HG02943 (cell line): ENCODE data around the gene ZNF264.
"Not testable (repeated sequence)": the region's sequence is repeated elsewhere in the genome, so short reads cannot be mapped to it uniquely, and the experiment has no call there.

Source experiments
- ATAC-seq: cut with Tn5 transposase; IDR thresholded peaks from one replicate; pipeline ENCODE4 v1.9.1; 2021; ENCODE audit warnings: mild to moderate bottlenecking, low read depth, moderate library complexity; ENCODE audit not compliant: unreplicated experiment

Gene ZNF264

DNA sequence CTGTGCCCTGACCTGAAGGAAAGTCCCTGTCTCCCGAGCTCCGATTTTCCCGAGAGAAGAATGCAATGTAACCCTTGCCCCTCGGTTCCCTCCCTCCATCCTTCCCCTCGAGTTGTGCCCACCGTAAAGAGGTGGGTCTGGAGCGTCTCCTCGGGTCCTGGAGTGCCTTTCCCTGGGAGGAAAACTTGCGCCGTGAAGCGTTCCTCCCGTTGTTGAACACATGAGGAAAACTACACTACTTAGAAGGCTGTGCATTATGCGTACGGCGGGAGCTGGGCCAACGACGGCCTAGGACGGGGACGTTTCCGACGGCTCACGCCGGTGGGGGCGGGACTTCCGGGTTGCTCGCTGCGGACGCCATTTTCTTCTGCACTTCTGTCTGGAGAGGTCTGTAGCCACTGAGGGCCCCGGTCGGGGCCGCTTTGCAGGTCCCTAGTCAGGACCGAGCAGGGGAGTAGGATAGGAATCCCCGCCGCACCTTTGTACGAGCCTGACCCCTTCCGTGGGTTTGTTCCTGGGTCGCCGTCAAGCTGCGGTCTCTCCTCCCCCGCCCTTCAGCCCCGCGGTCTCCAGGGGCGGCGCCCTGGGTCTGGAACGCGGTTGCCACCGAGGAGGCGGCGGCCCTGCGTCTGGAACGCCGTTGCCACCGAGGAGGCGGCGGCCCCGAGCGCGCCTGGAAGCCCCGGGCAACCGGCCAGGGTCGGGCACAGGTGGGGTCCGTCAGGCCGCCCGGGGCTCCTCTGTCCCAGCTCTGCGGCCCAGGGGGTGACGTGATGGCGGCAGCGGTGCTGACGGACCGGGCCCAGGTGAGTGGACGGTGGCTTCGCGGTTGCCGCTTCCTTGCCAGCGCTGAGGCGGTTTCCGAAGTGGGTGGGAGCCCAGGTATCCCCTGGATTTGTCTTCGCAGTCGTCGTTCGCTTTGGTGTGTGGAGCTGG is at the start of gene ZNF264:
Gene ZNF264, plus strand, starts transcription at position 360 of the 936 bp plus-strand sequence. Its CDS starts 414 bp downstream, at position 774.
- peak; percentile 92 for ATAC-seq

DNA sequence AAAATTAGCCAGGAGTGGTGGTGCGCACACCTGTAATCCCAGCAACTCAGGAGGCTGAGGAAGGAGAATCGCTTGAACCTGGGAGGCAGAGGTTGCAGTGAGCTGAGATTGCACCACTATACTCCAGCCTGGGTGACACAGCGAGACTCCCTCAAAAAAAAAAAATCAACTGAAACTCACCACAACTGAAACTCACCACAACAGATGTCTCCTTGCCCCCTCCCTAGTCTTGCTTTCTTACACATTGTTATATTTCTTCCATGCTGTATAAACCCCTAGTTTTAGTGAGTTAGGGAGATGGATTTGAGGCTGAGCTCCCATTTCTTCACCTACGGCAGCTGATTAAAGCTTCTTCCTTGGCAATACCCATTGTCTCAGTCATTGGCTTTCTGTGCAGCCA is 49.6 kb upstream of the ZNF264 start:
- no peak for ATAC-seq

DNA sequence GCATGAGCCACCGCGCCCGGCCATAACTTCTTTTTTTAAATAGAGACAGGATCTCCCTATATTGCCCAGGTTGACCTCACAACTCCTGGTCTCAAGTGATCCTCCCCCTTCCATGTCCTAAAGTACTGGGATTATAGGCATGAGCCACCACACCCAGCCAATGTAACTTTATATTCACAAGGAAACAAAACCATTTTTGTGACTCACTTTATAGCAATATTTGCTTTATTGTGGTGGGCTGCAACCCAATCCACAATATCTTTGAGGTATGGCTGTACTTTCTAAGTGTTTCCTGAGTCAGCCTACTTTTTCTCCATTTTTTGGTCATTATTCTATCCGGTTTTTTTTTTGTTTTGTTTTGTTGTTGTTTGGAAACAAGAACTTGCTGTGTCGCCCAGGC is 38.4 kb upstream of the ZNF264 start:
- ATAC-seq: no peak

DNA sequence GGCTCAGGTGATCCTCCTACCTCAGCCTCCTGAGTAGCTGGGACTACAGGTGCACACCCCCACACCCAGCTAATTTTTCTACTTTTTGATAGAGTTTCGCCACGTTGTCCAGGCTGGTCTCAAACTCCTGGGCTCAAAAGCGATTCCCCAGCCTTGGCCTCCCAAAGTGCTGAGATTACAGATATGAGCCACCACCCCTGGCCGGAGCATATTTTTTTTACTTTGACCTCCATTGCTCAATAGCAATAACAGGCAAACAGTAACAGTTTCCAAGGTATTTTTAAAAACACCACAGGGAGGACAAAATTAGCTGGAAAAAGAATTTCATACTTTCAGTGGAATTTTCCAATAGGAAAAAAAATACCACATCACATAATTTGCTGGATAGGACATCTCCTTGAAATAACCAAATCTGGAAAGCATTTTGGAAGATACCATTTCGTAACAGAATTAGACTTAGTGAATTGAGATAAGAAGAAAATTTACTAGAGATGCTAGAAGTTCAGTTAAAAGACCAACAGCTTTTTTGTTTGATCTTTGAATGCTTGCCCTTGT is 29.2 kb upstream of the ZNF264 start:
- ATAC-seq: no peak

DNA sequence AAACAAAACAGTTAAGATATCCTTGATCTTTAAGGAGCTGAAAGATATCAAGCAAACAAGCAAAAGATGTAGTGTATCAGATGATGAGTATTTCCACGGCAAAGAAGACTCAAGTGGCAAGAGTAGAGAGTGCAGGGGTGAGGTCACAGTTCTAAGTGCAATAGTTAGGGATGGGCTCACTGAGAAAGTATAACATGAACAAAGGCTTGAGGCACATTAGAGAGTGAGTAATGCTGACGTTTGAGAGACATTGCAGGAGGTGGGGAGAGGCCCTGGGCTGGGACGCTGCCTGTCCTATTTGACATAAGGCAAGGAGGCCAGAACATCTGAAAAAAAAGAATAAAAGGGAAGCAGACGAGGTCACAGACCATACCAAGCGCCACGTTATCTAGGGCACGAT is 25.5 kb upstream of the ZNF264 start:
- no peak for ATAC-seq

DNA sequence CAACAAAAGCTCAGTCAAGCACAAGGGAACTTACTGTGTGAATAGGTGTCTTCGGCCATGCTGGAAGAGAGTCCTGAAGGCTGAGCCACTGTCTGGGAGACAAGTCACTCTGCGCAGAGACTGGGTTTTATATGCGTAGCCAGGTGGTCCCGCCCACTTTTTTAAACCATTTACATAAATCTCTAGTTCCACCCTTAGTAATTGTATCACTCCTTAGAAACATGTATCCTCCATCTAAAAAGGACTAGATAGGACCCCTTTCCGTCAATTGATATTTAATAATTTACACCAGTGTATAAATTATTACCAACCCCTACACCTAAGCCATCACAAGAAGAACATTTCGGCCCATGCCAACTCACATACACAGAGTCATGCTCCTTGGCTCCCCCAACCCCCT is 23.9 kb upstream of the ZNF264 start, which contains the start of gene DUXA:
Gene DUXA, minus strand, starts transcription at position 101 of the 400 bp plus-strand sequence. Its CDS starts 42 bp downstream, at position 59.
- ATAC-seq: no peak

DNA sequence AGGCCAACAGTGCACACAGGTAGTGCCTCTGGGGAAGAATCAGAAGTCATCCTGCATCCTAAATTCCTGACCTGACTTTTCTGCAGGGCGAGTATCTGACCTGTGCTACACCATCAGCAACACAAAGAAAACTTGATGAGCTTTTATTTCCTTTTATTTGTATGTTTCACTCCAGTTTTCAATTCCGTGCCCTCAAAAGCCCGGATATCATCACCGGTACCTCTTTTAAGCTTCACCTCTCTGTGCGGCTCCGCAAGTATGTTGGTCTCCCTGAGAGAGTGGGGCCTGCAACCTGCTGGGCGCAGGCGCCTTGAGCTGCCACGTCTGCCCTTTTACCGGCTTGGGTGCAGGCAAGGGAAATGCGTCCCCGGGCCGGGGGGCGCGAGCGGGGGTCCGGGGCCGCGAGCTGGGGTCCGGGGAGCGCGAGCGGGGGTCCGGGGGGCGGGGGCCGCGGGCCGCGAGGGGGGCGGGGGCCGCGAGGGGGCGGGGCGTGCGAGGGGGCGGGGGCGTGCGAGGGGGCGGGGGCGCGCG is 19.7 kb upstream of the ZNF264 start:
- no peak for ATAC-seq

DNA sequence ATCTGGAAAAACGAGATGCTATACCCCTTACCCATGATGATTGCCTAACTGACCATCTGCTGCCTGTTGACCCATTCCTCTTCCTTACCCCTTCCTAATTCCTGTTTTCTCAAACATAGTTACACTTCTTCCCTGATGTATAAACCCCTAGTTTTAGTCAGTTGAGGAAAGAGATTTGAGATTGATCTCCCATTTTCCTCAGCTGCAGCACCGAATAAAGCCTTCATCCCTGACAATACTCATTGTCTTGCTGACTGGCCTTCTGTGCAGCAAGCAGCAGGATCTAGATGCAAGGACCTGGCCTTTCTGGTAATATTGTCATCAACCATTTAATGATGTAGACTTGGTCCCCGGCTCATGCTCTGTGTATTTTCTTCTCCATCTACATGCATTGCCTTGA is 999 bp upstream of the ZNF264 start:
- ATAC-seq: no peak

DNA sequence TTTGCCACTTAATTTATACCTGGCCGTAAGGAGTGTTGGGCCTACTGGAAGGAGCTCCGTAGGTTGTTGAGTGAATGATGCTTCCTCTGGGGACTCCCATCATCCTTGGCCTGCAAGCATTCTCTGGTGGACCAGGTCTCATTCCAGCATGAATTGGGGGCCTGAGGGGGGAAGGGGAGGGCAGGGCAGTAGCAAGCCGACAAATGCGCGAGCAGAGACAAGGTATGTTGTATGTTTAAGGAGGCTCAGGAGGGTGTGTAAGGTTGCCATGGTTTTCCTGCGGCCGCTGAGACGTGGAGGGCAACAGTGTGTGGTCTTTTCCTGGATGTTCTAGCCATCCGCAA is 749 bp downstream of the ZNF264 start:
- no peak for ATAC-seq

DNA sequence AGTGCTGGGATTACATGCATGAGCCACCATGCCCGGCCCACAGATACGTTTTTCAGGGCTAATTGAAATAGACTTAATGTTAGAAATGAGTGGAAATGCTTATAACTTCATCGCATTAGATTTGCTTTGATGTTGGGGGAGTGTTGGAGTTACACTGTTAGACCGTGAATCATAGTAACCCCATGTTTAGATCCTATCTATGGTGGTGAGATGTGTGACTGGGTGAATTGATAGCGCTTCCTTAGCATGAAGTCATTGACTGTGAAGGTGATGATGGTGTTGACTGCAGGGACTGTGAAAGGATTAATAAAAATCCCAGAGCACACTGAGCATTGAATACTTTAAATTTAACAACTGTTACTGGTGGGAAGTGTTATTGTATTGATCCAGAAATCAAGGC is 1.7 kb downstream of the ZNF264 start:
- ATAC-seq: no peak

DNA sequence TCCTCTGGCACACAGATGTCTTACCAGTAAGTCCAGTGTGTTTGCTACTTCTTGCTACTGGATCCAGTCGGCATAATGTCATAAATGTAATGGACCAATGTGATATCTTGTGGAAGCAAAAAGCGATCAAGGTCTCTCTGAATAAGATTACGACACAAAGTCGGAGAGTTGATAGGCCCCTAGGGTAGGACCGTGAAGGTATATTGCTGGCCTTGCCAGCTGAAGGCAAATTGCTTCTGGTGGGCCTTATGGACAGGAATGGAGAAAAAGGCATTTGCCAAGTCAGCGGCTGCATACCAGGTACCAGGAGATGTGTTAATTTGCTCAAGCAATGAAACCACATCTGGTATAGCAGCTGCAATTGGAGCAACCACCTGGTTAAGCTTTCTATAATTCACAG is 6.6 kb downstream of the ZNF264 start:
- not testable (repeated sequence) for ATAC-seq

DNA sequence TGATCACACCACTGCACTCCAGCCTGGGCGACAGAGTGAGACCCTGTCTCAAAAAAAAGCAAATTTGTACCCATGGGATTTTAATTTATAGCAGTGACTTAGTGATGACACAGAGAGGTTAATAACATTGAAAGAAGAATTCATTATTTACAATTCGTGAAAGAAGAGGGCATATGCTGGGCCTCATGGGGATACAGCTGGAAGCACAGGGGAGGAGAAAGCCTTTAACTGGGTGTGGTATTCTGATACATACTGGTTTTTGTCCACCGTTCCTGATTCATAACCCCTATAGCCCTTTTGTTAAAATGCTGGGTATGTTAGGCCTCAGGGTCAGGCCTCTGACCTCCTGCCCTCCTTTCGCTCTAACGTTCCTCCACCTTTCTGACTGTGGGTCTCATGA is 10.9 kb downstream of the ZNF264 start:
- no peak for ATAC-seq

DNA sequence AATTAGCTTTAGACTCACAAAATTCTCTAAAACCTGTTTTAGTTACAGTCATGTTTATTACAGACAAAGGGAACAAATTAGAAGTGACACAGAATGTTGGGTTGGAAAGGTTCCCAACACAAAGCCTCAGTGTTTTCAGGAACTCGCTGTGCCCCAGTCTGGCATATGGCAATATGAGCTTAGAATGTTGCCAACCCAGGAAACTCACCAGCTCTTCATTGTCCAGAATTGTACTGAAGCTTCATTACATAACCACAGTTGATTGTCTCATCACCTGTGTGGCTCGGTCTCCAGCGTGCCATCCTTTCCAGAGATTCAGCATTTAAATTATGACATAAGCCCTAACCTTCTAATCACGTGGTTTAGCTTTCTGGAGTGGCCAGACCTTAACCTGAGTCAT is 19.1 kb downstream of the ZNF264 start:
- no peak for ATAC-seq

DNA sequence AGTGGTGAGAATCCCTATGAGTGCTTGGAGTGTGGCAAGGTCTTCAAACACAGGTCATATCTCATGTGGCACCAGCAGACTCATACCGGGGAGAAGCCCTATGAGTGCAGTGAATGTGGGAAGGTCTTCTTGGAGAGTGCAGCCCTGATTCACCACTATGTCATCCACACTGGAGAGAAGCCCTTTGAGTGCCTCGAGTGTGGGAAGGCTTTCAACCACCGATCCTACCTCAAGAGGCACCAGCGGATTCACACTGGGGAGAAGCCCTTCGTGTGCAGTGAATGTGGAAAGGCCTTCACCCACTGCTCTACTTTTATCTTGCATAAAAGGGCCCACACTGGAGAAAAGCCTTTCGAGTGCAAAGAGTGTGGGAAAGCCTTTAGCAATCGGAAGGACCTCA is 20.8 kb downstream of the ZNF264 start:
- ATAC-seq: no peak

DNA sequence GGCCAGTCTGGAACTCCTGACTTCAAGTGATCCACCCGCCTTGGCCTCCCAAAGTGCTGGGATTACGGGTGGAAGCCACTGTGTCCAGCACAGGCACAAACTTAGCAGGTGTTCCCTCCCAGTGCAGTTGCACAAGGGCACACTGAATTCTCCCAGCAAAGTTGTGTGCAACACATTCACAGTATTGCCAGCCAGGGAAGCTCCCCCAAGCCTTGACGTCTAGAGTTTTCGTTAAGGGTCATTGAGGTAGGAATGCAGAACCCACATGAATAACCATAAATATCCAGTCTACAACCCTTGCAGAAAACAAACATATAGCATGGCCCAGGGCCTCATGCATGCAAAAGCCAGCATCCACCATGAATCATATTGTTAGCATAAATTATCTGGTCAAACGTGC is 36.2 kb downstream of the ZNF264 start:
- no peak for ATAC-seq

DNA sequence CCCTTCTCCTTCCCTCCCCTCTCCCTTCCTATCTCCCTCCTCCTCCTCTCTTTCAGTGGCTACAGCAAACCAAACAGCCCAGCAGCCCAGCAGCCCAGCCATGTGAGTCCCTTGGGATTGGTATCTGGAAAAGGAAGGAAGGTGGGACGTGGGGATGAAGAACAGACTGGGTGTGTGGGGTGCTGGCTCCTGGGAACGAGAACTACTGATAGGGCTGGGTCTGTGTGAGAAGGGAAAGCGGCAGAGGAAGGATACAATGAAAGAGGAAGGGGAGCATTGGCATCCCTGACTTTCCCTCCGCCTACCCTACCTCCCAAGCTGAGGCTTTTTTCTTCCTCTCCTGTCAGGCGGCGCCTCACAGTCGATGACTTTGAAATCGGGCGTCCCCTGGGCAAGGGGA is 40.4 kb downstream of the ZNF264 start:
- ATAC-seq: no peak

DNA sequence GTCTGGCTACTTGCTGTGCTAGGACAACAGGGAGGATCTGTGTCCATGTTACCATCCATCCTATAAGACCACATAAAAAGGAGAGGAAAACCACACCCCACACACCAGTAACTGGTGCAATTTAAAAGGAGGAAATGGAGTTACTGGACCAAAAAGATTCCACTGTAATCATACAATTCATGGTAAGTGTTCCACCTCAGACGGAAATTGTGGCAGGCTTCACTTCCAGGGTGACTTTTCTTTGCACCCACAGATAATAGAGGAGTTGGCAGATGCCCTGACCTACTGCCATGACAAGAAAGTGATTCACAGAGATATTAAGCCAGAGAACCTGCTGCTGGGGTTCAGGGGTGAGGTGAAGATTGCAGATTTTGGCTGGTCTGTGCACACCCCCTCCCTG is 41.9 kb downstream of the ZNF264 start:
- no peak for ATAC-seq

DNA sequence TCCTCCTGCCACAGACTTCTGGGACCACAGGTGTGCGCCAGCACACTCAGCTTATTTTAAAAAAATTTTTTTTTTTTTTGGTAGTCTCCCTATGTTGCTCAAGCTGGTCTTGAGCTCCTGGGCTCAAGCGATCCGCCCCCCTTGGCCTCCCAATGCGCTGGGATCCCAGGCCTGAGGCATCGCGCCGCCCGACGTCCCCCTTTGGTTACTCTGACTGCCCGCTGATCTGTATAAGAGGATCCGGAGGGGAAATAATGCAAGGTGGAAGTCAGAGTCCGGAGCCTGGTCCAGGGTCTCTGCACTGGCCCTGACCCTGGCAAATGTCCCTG is 48.6 kb downstream of the ZNF264 start:
- no peak for ATAC-seq

DNA sequence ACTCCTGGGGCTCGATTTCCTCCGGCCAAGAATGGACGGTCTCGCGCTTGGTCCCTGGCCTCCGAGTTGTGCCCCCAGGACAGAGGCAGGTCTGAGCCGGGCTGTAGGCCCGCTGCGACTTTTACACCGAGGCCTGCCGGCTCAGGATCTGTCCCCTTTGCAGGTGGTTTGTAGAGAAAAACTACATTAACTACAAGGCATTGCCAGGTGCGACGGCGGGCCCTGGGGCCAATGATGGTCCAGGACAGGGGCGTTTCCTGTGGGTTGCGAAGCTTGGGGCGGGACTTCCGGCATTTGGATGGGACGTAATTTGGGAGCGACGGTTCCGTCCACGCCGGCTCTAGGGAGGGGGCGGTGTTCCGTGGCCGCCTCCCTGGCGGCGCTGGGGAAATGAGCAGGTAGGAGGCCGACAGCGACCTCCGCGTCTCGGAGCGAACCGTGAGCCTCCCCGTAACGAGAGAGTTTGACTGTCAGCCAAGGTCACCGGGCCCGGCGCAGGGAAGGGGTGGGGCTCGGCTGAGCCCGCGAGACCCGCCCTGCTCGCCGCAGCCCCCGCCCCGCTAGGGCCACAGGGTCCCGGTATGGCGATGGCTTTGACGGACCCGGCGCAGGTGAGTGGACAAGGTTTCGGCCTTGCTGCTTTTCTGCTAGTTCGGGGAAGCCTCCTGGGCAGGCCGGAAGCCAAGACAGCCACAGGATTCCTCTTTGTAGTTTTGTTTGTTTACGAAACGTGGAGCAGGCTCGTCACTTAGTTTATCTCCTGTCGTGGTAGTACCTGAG is 49.2 kb downstream of the ZNF264 start, which contains the start of gene ZNF805:
Gene ZNF805, plus strand, starts transcription at position 322 of the 780 bp plus-strand sequence. Its CDS starts 260 bp downstream, at position 582.
- peak; percentile 93 for ATAC-seq

DNA sequence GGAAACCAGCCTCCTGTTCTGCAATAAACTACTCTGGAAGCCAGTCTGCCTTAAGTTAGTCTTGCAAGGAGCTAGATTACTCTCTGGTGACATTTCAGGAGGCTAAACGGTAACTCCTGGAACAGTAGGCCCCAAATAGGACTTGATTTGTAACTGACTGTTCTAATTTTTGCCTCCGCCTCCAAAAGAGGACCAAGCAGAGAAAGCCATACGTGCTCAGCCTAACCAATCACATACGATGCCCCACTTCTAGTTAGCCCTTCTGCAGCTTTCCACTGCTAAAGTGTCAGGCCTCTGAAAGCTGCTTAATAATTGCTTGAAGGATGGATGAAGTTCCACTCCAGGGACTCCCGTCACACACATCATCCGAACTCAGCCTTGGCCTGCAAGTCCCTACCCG is 49.9 kb downstream of the ZNF264 start:
- ATAC-seq: no peak

DNA sequence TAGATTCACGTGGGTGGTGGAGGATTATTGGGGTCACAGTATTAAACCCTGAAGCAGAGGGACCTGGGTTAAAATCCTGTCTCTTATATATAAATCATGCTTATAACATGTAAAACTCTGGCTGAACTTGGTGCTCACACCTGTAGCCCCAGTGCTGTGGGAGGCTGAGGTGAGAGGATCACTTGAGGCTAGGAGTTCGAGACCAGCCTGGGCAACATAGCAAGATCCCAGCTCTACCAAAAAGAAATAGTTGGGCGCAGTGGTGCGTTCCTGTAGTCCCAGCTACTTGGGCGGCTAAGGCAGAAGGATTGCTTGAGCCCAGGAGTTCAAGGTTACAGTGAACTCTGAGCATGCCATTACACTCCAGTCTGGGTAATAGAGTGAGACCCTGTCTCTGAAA is 51.5 kb downstream of the ZNF264 start:
- ATAC-seq: no peak
